HepG2 (cell line): ENCODE measurements around the gene C1GALT1. TPM values are rescaled to one million over a fixed set of nuclear protein-coding genes. Genes with fewer than 3 reads are reported as not detected.

Experiments used
- ATAC-seq: fragments of 200-7000 bp; cut with Tn5 transposase; 3 replicates; pipeline ENCODE4 v1.9.1; 2020; ENCODE audit warnings: mild to moderate bottlenecking, moderate library complexity
- BruUV-seq: library from RNA; stranded (reverse); fragments of 400-500 nt; replicated peaks from 2 replicates; lab custom pipeline; 2021; lab: Mats Ljungman, UMichigan
- CTCF ChIA-PET: fragments of 300-600 bp; formaldehyde crosslinking; extraction: SDS; loops from one replicate; lab custom pipeline; 2021; ENCODE audit warnings: low total read pairs, inconsistent platforms, low intra/inter-chr PET ratio; lab: Yijun Ruan, JAX
- POLR2A ChIA-PET: fragments of 350-600 bp; sonication (Branson Sonifier 250); formaldehyde crosslinking; loops from one replicate; lab custom pipeline; 2020; ENCODE audit warnings: antibody characterized with exemption, inconsistent platforms; lab: Yijun Ruan, JAX
- DNase-seq: peaks from one replicate; pipeline ENCODE4 v3.0.0-alpha.2; 2015; ENCODE audit warnings: low spot score
- FAIRE-seq: peaks from 3 replicates; lab custom pipeline; 2011; peaks lifted over from hg19 to GRCh38; lab: Jason Lieb, UNC
- H2AFZ ChIP-seq: one replicate; pipeline ENCODE4 v1.6.1; 2011; ENCODE audit warnings: low read length, inconsistent platforms
- H3K27ac ChIP-seq: fragments of 300-600 bp; 3 replicates; pipeline ENCODE4 v1.8.0; 2011; ENCODE audit warnings: mixed run types, mild to moderate bottlenecking, mixed read lengths, low read length, inconsistent platforms; ENCODE audit not compliant: insufficient read depth; ENCODE audit errors: extremely low read length
- H3K27me3 ChIP-seq, 2 experiments: fragments of 200-600 bp in 1 of 2; 2 replicates in 1 of 2; 3 replicates in 1 of 2; pipeline versions ENCODE4 v1.6.0 to v1.8.0; 2011; ENCODE audit warnings: low read length in 2 of 2, mild to moderate bottlenecking in 2 of 2, moderate library complexity in 2 of 2, inconsistent platforms in 1 of 2; ENCODE audit not compliant: insufficient read depth in 2 of 2, control insufficient read depth in 1 of 2
- H3K36me3 ChIP-seq, 2 experiments: fragments of 200-600 bp in 1 of 2; replicated peaks in 1 of 2; 2 replicates in 1 of 2; 3 replicates in 1 of 2; pipeline versions ENCODE4 v1.5.1 to v1.8.0; 2011; ENCODE audit warnings: low read length in 2 of 2, inconsistent platforms in 1 of 2; ENCODE audit not compliant: insufficient read depth in 2 of 2, control insufficient read depth in 1 of 2
- H3K4me1 ChIP-seq: 2 replicates; pipeline ENCODE4 v1.5.1; 2012; ENCODE audit warnings: low read length, inconsistent platforms; ENCODE audit not compliant: insufficient read depth
- H3K4me2 ChIP-seq: 2 replicates; pipeline ENCODE4 v1.6.0; 2011; ENCODE audit warnings: low read depth, low read length, inconsistent platforms
- H3K4me3 ChIP-seq, 3 experiments: fragments of 200-600 bp in 1 of 3; sonication (generic), shearing (Covaris generic) in 1 of 3; replicated peaks in 1 of 3; 2 replicates each; pipeline ENCODE4 v1.5.1; 2011 to 2016; ENCODE audit warnings: low read length in 3 of 3, inconsistent platforms in 2 of 3, low read depth in 2 of 3, mild to moderate bottlenecking in 2 of 3, control low read depth in 1 of 3, mixed read lengths in 1 of 3; ENCODE audit not compliant: insufficient read depth in 1 of 3
- H3K79me2 ChIP-seq: one replicate; pipeline ENCODE4 v1.6.1; 2011; ENCODE audit warnings: low read length, inconsistent platforms; ENCODE audit not compliant: insufficient read depth
- H3K9ac ChIP-seq: 2 replicates; pipeline ENCODE4 v1.6.0; 2011; ENCODE audit warnings: mild to moderate bottlenecking, low read depth, low read length, inconsistent platforms; ENCODE audit not compliant: insufficient read depth
- H3K9me3 ChIP-seq: 2 replicates; pipeline ENCODE4 v1.5.1; 2012; ENCODE audit warnings: mild to moderate bottlenecking, low read length
- H4K20me1 ChIP-seq: 2 replicates; pipeline ENCODE4 v1.6.0; 2011; ENCODE audit warnings: inconsistent platforms, mild to moderate bottlenecking, low read length, moderate library complexity; ENCODE audit not compliant: insufficient read depth
- ATF7 ChIP-seq, 2 experiments: fragments of 450-650 bp in 1 of 2; sonication (generic) in 1 of 2; formaldehyde crosslinking in 1 of 2; IDR thresholded peaks; 2 replicates each; pipeline versions ENCODE4 v1.4.0 to v1.6.1; 2016 to 2020; ENCODE audit warnings: antibody characterized with exemption in 1 of 2, mild to moderate bottlenecking in 1 of 2, missing genetic modification reagents in 1 of 2
- CREB1 ChIP-seq, 2 experiments: fragments of 450-650 bp in 1 of 2; IDR thresholded peaks; 2 replicates each; pipeline ENCODE4 v1.6.1; 2016 to 2017; ENCODE audit warnings: control low read depth in 1 of 2, mild to moderate bottlenecking in 1 of 2, missing compliant biosample characterization in 1 of 2, missing genetic modification characterization in 1 of 2
- IKZF4 ChIP-seq: sonication (generic); formaldehyde crosslinking; IDR thresholded peaks from 2 replicates; pipeline ENCODE4 v1.5.1; 2020; ENCODE audit warnings: borderline replicate concordance, mild to moderate bottlenecking, low read depth, missing genetic modification reagents; ENCODE audit errors: not compliant biosample characterization
- KAT7 ChIP-seq: IDR thresholded peaks from 2 replicates; pipeline ENCODE4 v1.6.1; 2018; ENCODE audit warnings: borderline replicate concordance, missing compliant biosample characterization
- PHF21A ChIP-seq: sonication (generic); formaldehyde crosslinking; IDR thresholded peaks from 2 replicates; pipeline ENCODE4 v1.5.0; 2020; ENCODE audit warnings: mild to moderate bottlenecking, missing genetic modification reagents
- SNRNP70 ChIP-seq: fragments of 200-400 bp; formaldehyde crosslinking; IDR thresholded peaks from 2 replicates; pipeline ENCODE4 v1.6.1; 2017; ENCODE audit warnings: mild to moderate bottlenecking, low read depth, low read length, moderate library complexity
- ZC3H13 ChIP-seq: sonication (generic); formaldehyde crosslinking; IDR thresholded peaks from 2 replicates; pipeline ENCODE4 v1.8.1; 2023; ENCODE audit warnings: mild to moderate bottlenecking, missing genetic modification reagents, moderate library complexity
- ZNF496 ChIP-seq: sonication (generic); formaldehyde crosslinking; IDR thresholded peaks from 2 replicates; pipeline ENCODE4 v1.8.1; 2023; ENCODE audit warnings: mild to moderate bottlenecking, moderate library complexity, missing genetic modification reagents; ENCODE audit not compliant: insufficient replicate concordance
- ZNF550 ChIP-seq: sonication (generic); formaldehyde crosslinking; IDR thresholded peaks from 2 replicates; pipeline ENCODE4 v1.4.0; 2020; ENCODE audit warnings: mild to moderate bottlenecking, missing genetic modification reagents, borderline replicate concordance
- WGBS: methylation state at CpG from one replicate; pipeline ENCODE4 v1.1.6; 2017; ENCODE audit warnings: low lambda C conversion rate; 5-methylcytosine and 5-hydroxymethylcytosine counted together
- in situ Hi-C: cut with HindIII; loops from 2 replicates; pipeline ENCODE4 v1.10.0; 2017; ENCODE audit warnings: low pct_unique_long_range_greater_than_20kb; ENCODE audit not compliant: extremely low pct_ligation_motif_present
- intact Hi-C: fragments of 100-400 bp; cut with micrococcal nuclease; formaldehyde crosslinking; loops from one replicate; pipeline ENCODE4 v1.10.0; 2022; ENCODE audit not compliant: unreplicated experiment
- polyA plus RNA-seq, 8 experiments: library from polyadenylated mRNA; depleted of rRNA in 3 of 8; stranded (reverse) in 7 of 8; unstranded in 1 of 8; fragments of >200 nt; fragmentation: Illumina TruSeq in 4 of 8; extraction: Trizol in 4 of 8; gene quantifications; 2 replicates each; pipeline versions ENCODE4 v1.2.1 to v1.2.3, GENCODE V29; 2011 to 2016; ENCODE audit warnings: low read depth in 4 of 8, missing spikeins in 1 of 8, mixed read lengths in 1 of 8; ENCODE audit not compliant: insufficient read depth in 1 of 8
- total RNA-seq, 5 experiments: library from RNA; depleted of rRNA; stranded (reverse); fragments of >200 nt; fragmentation: Illumina TruSeq; extraction: Trizol; gene quantifications; 2 replicates each; pipeline ENCODE4 v1.2.3, GENCODE V29; 2016; ENCODE audit warnings: low read depth in 1 of 5
- TF ChIP-seq, protein P1 (sequence below): sonication (generic); formaldehyde crosslinking; IDR thresholded peaks from 2 replicates; pipeline ENCODE4 v1.8.1; 2022; ENCODE audit warnings: low read depth, mild to moderate bottlenecking, missing genetic modification reagents
- TF ChIP-seq, protein P2 (sequence below): sonication (generic); formaldehyde crosslinking; IDR thresholded peaks from 2 replicates; pipeline ENCODE4 v1.4.0; 2020; ENCODE audit warnings: missing genetic modification reagents, borderline replicate concordance
- TF ChIP-seq, protein P3 (sequence below): IDR thresholded peaks from 2 replicates; pipeline ENCODE4 v1.4.0; 2020; ENCODE audit warnings: mild to moderate bottlenecking, missing genetic modification reagents
- TF ChIP-seq, protein P4 (sequence below): sonication (generic); formaldehyde crosslinking; IDR thresholded peaks from 2 replicates; pipeline ENCODE4 v1.4.0; 2020; ENCODE audit warnings: missing genetic modification reagents

Gene C1GALT1
- total and polyA plus RNA-seq, 2 of the 13 experiments (the other 11 are each of a cell fraction or from before 2014, with no cell fraction given) = 57.1 to 65.9 TPM

DNA sequence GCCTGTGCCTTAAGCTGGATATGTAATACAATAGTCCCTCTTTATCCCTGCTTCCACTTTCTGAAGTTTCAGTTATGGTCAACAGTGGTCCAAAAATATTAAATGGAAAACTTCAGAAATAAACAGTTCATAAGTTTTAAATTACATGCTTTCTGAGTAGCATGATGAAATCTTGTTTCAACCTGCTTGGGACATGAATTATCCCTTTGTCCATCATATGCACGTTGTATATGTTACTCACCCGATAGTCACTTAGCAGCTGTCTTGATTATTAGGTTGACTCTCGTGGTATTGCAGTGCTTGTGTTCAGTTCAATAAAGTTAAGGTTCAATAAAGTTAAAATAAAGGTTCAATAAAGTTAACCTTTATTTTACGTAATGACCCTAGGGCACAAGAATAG is 25.5 kb downstream of the C1GALT1 start:
- no peak for FAIRE-seq
- TF ChIP-seq SNRNP70 = no peak
- TF ChIP-seq KAT7 = no peak
- TF ChIP-seq ZNF550 (CRISPR knock-in tag) = no peak
- TF ChIP-seq, protein P1, sequence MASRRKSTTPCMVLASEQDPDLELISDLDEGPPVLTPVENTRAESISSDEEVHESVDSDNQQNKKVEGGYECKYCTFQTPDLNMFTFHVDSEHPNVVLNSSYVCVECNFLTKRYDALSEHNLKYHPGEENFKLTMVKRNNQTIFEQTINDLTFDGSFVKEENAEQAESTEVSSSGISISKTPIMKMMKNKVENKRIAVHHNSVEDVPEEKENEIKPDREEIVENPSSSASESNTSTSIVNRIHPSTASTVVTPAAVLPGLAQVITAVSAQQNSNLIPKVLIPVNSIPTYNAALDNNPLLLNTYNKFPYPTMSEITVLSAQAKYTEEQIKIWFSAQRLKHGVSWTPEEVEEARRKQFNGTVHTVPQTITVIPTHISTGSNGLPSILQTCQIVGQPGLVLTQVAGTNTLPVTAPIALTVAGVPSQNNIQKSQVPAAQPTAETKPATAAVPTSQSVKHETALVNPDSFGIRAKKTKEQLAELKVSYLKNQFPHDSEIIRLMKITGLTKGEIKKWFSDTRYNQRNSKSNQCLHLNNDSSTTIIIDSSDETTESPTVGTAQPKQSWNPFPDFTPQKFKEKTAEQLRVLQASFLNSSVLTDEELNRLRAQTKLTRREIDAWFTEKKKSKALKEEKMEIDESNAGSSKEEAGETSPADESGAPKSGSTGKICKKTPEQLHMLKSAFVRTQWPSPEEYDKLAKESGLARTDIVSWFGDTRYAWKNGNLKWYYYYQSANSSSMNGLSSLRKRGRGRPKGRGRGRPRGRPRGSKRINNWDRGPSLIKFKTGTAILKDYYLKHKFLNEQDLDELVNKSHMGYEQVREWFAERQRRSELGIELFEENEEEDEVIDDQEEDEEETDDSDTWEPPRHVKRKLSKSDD (CRISPR knock-in tag) = no peak
- TF ChIP-seq, protein P2, sequence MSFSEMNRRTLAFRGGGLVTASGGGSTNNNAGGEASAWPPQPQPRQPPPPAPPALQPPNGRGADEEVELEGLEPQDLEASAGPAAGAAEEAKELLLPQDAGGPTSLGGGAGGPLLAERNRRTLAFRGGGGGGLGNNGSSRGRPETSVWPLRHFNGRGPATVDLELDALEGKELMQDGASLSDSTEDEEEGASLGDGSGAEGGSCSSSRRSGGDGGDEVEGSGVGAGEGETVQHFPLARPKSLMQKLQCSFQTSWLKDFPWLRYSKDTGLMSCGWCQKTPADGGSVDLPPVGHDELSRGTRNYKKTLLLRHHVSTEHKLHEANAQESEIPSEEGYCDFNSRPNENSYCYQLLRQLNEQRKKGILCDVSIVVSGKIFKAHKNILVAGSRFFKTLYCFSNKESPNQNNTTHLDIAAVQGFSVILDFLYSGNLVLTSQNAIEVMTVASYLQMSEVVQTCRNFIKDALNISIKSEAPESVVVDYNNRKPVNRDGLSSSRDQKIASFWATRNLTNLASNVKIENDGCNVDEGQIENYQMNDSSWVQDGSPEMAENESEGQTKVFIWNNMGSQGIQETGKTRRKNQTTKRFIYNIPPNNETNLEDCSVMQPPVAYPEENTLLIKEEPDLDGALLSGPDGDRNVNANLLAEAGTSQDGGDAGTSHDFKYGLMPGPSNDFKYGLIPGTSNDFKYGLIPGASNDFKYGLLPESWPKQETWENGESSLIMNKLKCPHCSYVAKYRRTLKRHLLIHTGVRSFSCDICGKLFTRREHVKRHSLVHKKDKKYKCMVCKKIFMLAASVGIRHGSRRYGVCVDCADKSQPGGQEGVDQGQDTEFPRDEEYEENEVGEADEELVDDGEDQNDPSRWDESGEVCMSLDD (CRISPR knock-in tag) = no peak
- TF ChIP-seq, protein P3, sequence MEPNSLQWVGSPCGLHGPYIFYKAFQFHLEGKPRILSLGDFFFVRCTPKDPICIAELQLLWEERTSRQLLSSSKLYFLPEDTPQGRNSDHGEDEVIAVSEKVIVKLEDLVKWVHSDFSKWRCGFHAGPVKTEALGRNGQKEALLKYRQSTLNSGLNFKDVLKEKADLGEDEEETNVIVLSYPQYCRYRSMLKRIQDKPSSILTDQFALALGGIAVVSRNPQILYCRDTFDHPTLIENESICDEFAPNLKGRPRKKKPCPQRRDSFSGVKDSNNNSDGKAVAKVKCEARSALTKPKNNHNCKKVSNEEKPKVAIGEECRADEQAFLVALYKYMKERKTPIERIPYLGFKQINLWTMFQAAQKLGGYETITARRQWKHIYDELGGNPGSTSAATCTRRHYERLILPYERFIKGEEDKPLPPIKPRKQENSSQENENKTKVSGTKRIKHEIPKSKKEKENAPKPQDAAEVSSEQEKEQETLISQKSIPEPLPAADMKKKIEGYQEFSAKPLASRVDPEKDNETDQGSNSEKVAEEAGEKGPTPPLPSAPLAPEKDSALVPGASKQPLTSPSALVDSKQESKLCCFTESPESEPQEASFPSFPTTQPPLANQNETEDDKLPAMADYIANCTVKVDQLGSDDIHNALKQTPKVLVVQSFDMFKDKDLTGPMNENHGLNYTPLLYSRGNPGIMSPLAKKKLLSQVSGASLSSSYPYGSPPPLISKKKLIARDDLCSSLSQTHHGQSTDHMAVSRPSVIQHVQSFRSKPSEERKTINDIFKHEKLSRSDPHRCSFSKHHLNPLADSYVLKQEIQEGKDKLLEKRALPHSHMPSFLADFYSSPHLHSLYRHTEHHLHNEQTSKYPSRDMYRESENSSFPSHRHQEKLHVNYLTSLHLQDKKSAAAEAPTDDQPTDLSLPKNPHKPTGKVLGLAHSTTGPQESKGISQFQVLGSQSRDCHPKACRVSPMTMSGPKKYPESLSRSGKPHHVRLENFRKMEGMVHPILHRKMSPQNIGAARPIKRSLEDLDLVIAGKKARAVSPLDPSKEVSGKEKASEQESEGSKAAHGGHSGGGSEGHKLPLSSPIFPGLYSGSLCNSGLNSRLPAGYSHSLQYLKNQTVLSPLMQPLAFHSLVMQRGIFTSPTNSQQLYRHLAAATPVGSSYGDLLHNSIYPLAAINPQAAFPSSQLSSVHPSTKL (CRISPR knock-in tag) = no peak
- TF ChIP-seq IKZF4 (CRISPR knock-in tag) = no peak
- no peak for TF ChIP-seq ZC3H13
- no peak for TF ChIP-seq CREB1 (IDR thresholded peaks at IDR 0.05)
- no peak for TF ChIP-seq CREB1 (CRISPR knock-in tag; IDR thresholded peaks at IDR 0.05)
- no peak for TF ChIP-seq ATF7 (IDR thresholded peaks at IDR 0.05)
- TF ChIP-seq ATF7 (CRISPR knock-in tag; IDR thresholded peaks at IDR 0.05) = no peak
- no peak for TF ChIP-seq PHF21A (CRISPR knock-in tag)
- TF ChIP-seq, protein P4, sequence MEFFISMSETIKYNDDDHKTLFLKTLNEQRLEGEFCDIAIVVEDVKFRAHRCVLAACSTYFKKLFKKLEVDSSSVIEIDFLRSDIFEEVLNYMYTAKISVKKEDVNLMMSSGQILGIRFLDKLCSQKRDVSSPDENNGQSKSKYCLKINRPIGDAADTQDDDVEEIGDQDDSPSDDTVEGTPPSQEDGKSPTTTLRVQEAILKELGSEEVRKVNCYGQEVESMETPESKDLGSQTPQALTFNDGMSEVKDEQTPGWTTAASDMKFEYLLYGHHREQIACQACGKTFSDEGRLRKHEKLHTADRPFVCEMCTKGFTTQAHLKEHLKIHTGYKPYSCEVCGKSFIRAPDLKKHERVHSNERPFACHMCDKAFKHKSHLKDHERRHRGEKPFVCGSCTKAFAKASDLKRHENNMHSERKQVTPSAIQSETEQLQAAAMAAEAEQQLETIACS (CRISPR knock-in tag) = no peak
- TF ChIP-seq ZNF496 = no peak

More for the DNA sequence above, 25.5 kb downstream of the C1GALT1 start:
- no peak for ATAC-seq
- Histone ChIP-seq H3K9ac (no peak overlapping the region), H3K4me1 (peaks cover 49% of the 10 kb centered on the region), H3K36me3 (peaks cover 4 to 12% of the 10 kb centered on the region in 2 experiments; a peak in 3 of 5 replicates), H2AFZ (no peak overlapping the region), H3K27me3 (no peaks in the 10 kb centered on the region), H3K27ac (no peak overlapping the region), H3K4me3 (no peak overlapping the region), H4K20me1 (peaks cover 66% of the 10 kb centered on the region), H3K4me2 (no peak overlapping the region), H3K9me3 (peaks cover 13% of the 10 kb centered on the region), H3K79me2 (peaks cover 100% of the 10 kb centered on the region)
- intact Hi-C loops (no loop called here), in situ Hi-C loops (no loop called here)
- BruUV-seq = no TSS peak
- ChIA-PET POLR2A (no interaction called here), CTCF (no interaction called here)
- DNase-seq = no peak
- 98% methylated on average over 4 of the region's 4 CpGs for WGBS
